Measurements from ENCODE around the gene SMPD3.

Gene SMPD3

GRCh38 chr16:68344252-68344651 is 104.1 kb downstream of the SMPD3 start:
- H3K27me3 ChIP-seq, result no peaks in the 10 kb centered on the region
- peaks cover 0 to 29% (median 14%) of the 10 kb centered on the region in 11 experiments; a peak in 14 of 22 replicates for H4K20me1 ChIP-seq
- H3K4me3 ChIP-seq, result no peak overlapping the region
- peaks cover 56 to 93% (median 83%) of the 10 kb centered on the region in 11 experiments for H3K36me3 ChIP-seq
- H3K9ac ChIP-seq, result no peak overlapping the region
- peaks cover 35 to 63% (median 58%) of the 10 kb centered on the region in 10 experiments for H3K4me1 ChIP-seq
- no peaks in the 10 kb centered on the region for H3K9me3 ChIP-seq (replicated peaks in 1 of 11)
- H3K4me2 ChIP-seq, result no peak overlapping the region
- H3K27ac ChIP-seq, result no peak overlapping the region
- TF ChIP-seq Cebpa-rat (IDR thresholded peaks at IDR 0.05), result no peak

GRCh38 chr16:68343137-68343536 is 105.2 kb downstream of the SMPD3 start:
- Histone ChIP-seq H3K36me3 (peaks cover 66 to 93% (median 83%) of the 10 kb centered on the region in 11 experiments), H3K4me3 (no peak overlapping the region), H4K20me1 (peaks cover 0 to 29% (median 14%) of the 10 kb centered on the region in 11 experiments; a peak in 14 of 22 replicates), H3K27ac (no peak overlapping the region), H3K4me2 (no peak overlapping the region), H3K27me3 (no peaks in the 10 kb centered on the region), H3K9ac (no peak overlapping the region), H3K9me3 (replicated peaks in 1 of 11) (no peaks in the 10 kb centered on the region), H3K4me1 (peaks cover 25 to 63% (median 55%) of the 10 kb centered on the region in 10 experiments)
- TF ChIP-seq Cebpa-rat (IDR thresholded peaks at IDR 0.05), result no peak

- Histone ChIP-seq H3K4me3 (no peak overlapping the region), H3K4me2 (no peak overlapping the region), H3K36me3 (peaks cover 72 to 99% (median 85%) of the 10 kb centered on the region in 11 experiments), H3K9me3 (replicated peaks in 1 of 11) (no peaks in the 10 kb centered on the region), H3K27ac (no peak overlapping the region), H4K20me1 (peaks cover 0 to 26% (median 12%) of the 10 kb centered on the region in 11 experiments; a peak in 14 of 22 replicates), H3K27me3 (no peaks in the 10 kb centered on the region), H3K4me1 (peaks cover 20 to 59% (median 49%) of the 10 kb centered on the region in 10 experiments), H3K9ac (no peak overlapping the region)
- no peak for TF ChIP-seq Cebpa-rat (IDR thresholded peaks at IDR 0.05)
Observed at GRCh38 chr16:68342620-68343019, 105.7 kb downstream of the SMPD3 start.

GRCh38 chr16:68339214-68339613 is 109.1 kb downstream of the SMPD3 start:
- TF ChIP-seq Cebpa-rat (IDR thresholded peaks at IDR 0.05), result no peak
- peaks cover 68 to 100% (median 74%) of the 10 kb centered on the region in 11 experiments for H3K36me3 ChIP-seq
- peak overlapping the region in 6 of 11 experiments; percentile 20 to 98 (median 51); a peak in 11 of 22 replicates for H3K27ac ChIP-seq
- H3K27me3 ChIP-seq, result no peaks in the 10 kb centered on the region
- no peak overlapping the region for H3K4me3 ChIP-seq
- H4K20me1 ChIP-seq, result no peaks in the 10 kb centered on the region; a peak in 1 of 22 replicates
- peak overlapping the region in 3 of 11 experiments; percentile 6 to 39 (median 9); a peak in 4 of 22 replicates for H3K9ac ChIP-seq
- H3K9me3 ChIP-seq (replicated peaks in 1 of 11), result no peaks in the 10 kb centered on the region
- peak overlapping the region in 9 of 11 experiments; percentile 7 to 77 (median 57); a peak in 16 of 22 replicates for H3K4me2 ChIP-seq
- H3K4me1 ChIP-seq, result peaks cover 16 to 53% (median 37%) of the 10 kb centered on the region in 10 experiments

- Histone ChIP-seq H3K9me3 (replicated peaks in 1 of 11) (no peaks in the 10 kb centered on the region), H3K9ac (peak overlapping the region in 3 of 11 experiments; percentile 6 to 39 (median 9); a peak in 2 of 22 replicates), H3K4me2 (peak overlapping the region in 7 of 11 experiments; percentile 0 to 77 (median 57); a peak in 14 of 22 replicates), H3K4me3 (no peak overlapping the region), H3K4me1 (peaks cover 23 to 60% (median 44%) of the 10 kb centered on the region in 10 experiments), H3K27me3 (no peaks in the 10 kb centered on the region), H3K27ac (peak overlapping the region in 8 of 11 experiments; percentile 21 to 98 (median 42); a peak in 13 of 22 replicates), H3K36me3 (peaks cover 63 to 100% (median 70%) of the 10 kb centered on the region in 11 experiments), H4K20me1 (no peaks in the 10 kb centered on the region; a peak in 1 of 22 replicates)
- TF ChIP-seq Cebpa-rat (IDR thresholded peaks at IDR 0.05), result no peak
Observed at GRCh38 chr16:68338326-68339119, 109.8 kb downstream of the SMPD3 start.

GRCh38 chr16:68335175-68335574 is 113.1 kb downstream of the SMPD3 start:
- Histone ChIP-seq H3K4me2 (peak overlapping the region in 5 of 11 experiments; percentile 84 to 95 (median 92); a peak in 7 of 22 replicates), H3K4me1 (peaks cover 49 to 84% (median 70%) of the 10 kb centered on the region in 10 experiments), H4K20me1 (no peaks in the 10 kb centered on the region; a peak in 1 of 22 replicates), H3K9me3 (replicated peaks in 1 of 11) (no peaks in the 10 kb centered on the region), H3K36me3 (peaks cover 29 to 74% (median 42%) of the 10 kb centered on the region in 11 experiments), H3K9ac (peak overlapping the region in 2 of 11 experiments; percentile 88 to 89; a peak in 1 of 22 replicates), H3K27me3 (no peaks in the 10 kb centered on the region), H3K27ac (peak overlapping the region in 7 of 11 experiments; percentile 83 to 98 (median 95); a peak in 12 of 22 replicates), H3K4me3 (no peak overlapping the region)
- no peak for TF ChIP-seq Cebpa-rat (IDR thresholded peaks at IDR 0.05)

GRCh38 chr16:68332411-68333121 is 115.7 kb downstream of the SMPD3 start:
- H3K36me3 ChIP-seq, result peaks cover 3 to 65% (median 28%) of the 10 kb centered on the region in 11 experiments
- H3K4me1 ChIP-seq, result peaks cover 41 to 74% (median 57%) of the 10 kb centered on the region in 10 experiments
- peak overlapping the region; percentile 53 to 98 (median 92); a peak in 21 of 22 replicates for H3K27ac ChIP-seq
- H3K27me3 ChIP-seq, result no peaks in the 10 kb centered on the region
- H3K9me3 ChIP-seq (replicated peaks in 1 of 11), result no peaks in the 10 kb centered on the region
- peak in 8 of 11 experiments; percentile 82 to 98 (median 93); a peak in 16 of 22 replicates for TF ChIP-seq Cebpa-rat (IDR thresholded peaks at IDR 0.05)
- H3K4me2 ChIP-seq, result peak overlapping the region; percentile 76 to 95 (median 86)
- H4K20me1 ChIP-seq, result no peaks in the 10 kb centered on the region
- peak overlapping the region in 7 of 10 experiments; percentile 6 to 43 (median 28); a peak in 8 of 20 replicates for H3K4me3 ChIP-seq
- peak overlapping the region; percentile 8 to 89 (median 79); a peak in 21 of 22 replicates for H3K9ac ChIP-seq

- peak overlapping the region; percentile 76 to 95 (median 86) for H3K4me2 ChIP-seq
- H3K4me3 ChIP-seq, result peak overlapping the region in 7 of 10 experiments; percentile 6 to 43 (median 28); a peak in 8 of 20 replicates
- peaks cover under 1 to 65% (median 28%) of the 10 kb centered on the region in 11 experiments; a peak in 20 of 22 replicates for H3K36me3 ChIP-seq
- H3K27me3 ChIP-seq, result no peaks in the 10 kb centered on the region
- H3K27ac ChIP-seq, result peak overlapping the region; percentile 16 to 98 (median 92); a peak in 21 of 22 replicates
- H3K4me1 ChIP-seq, result peaks cover 41 to 78% (median 57%) of the 10 kb centered on the region in 10 experiments
- no peak for TF ChIP-seq Cebpa-rat (IDR thresholded peaks at IDR 0.05)
- no peaks in the 10 kb centered on the region for H3K9me3 ChIP-seq (replicated peaks in 1 of 11)
- H4K20me1 ChIP-seq, result no peaks in the 10 kb centered on the region
- H3K9ac ChIP-seq, result peak overlapping the region; percentile 8 to 89 (median 79); a peak in 21 of 22 replicates
Observed at GRCh38 chr16:68331879-68332410, 116.4 kb downstream of the SMPD3 start.
